SJSA1 (cell line): ENCODE results near the gene ZNF764. TPM values are rescaled to one million over a fixed set of nuclear protein-coding genes. Genes with fewer than 3 reads are reported as not detected.
"Not testable (repeated sequence)": the region's sequence is repeated elsewhere in the genome, so short reads cannot be mapped to it uniquely, and the experiment has no call there.

ENCODE experiments used
- DNase-seq, 2 experiments: peaks; one replicate each; pipeline ENCODE4 v3.0.0-alpha.2; 2015 to 2020; ENCODE audit warnings: low spot score in 2 of 2, low read depth in 1 of 2
- H3K27ac ChIP-seq: fragments of 250-450 bp; sonication (Bioruptor Pico); 2 replicates; pipeline ENCODE4 v1.5.1; 2020; ENCODE audit warnings: mild to moderate bottlenecking, moderate library complexity
- H3K27me3 ChIP-seq: fragments of 250-450 bp; sonication (Bioruptor Pico); replicated peaks from 2 replicates; pipeline ENCODE4 v1.5.1; 2020; ENCODE audit warnings: mild to moderate bottlenecking, moderate library complexity
- H3K36me3 ChIP-seq: fragments of 250-450 bp; sonication (Bioruptor Pico); 2 replicates; pipeline ENCODE4 v1.5.1; 2020; ENCODE audit warnings: mild to moderate bottlenecking
- H3K4me1 ChIP-seq: fragments of 250-450 bp; sonication (Bioruptor Pico); replicated peaks from 2 replicates; pipeline ENCODE4 v1.6.1; 2021; ENCODE audit warnings: mild to moderate bottlenecking
- H3K4me3 ChIP-seq: fragments of 250-450 bp; sonication (Bioruptor Pico); 2 replicates; pipeline ENCODE4 v1.5.1; 2020; ENCODE audit warnings: mild to moderate bottlenecking
- H3K9me3 ChIP-seq: fragments of 250-450 bp; sonication (Bioruptor Pico); replicated peaks from 2 replicates; pipeline ENCODE4 v1.5.1; 2020; ENCODE audit warnings: mild to moderate bottlenecking
- total RNA-seq: library from RNA; depleted of rRNA; stranded (reverse); fragments of >200 nt; shearing (Covaris generic); gene quantifications from 2 replicates; pipeline ENCODE4 v1.2.3, GENCODE V29; 2014

ZNF764 gene
- total RNA-seq, 1 experiment from 2014 or later = 8.1 TPM

- no peak for DNase-seq
- Histone ChIP-seq H3K27me3 (no peaks in the 10 kb centered on the region), H3K9me3 (peaks cover 4% of the 10 kb centered on the region; the same call in 1 of the 2 replicates), H3K4me3 (no peak overlapping the region), H3K36me3 (peaks cover 20% of the 10 kb centered on the region), H3K27ac (no peak overlapping the region), H3K4me1 (peaks cover 12% of the 10 kb centered on the region)
Observed at GRCh38 chr16:30523768-30524574, 34.2 kb downstream of the ZNF764 start.

GRCh38 chr16:30522702-30523463 lies 35.3 kb downstream of the ZNF764 start:
- H3K4me1 ChIP-seq = peaks cover 12% of the 10 kb centered on the region
- not testable (repeated sequence) for DNase-seq, H3K27me3 ChIP-seq, H3K27ac ChIP-seq, H3K4me3 ChIP-seq, H3K9me3 ChIP-seq
- peaks cover 20% of the 10 kb centered on the region for H3K36me3 ChIP-seq

GRCh38 chr16:30521873-30522641 lies 36.1 kb downstream of the ZNF764 start:
- Histone ChIP-seq H3K4me3 (no peak overlapping the region), H3K9me3 (peaks cover 4% of the 10 kb centered on the region; the same call in 1 of the 2 replicates), H3K4me1 (peaks cover 7% of the 10 kb centered on the region), H3K27ac (no peak overlapping the region), H3K27me3 (no peaks in the 10 kb centered on the region), H3K36me3 (peaks cover 20% of the 10 kb centered on the region)
- DNase-seq = no peak

GRCh38 chr16:30521476-30521872 lies 36.7 kb downstream of the ZNF764 start:
- Histone ChIP-seq H3K27me3 (no peaks in the 10 kb centered on the region), H3K4me1 (peaks cover 7% of the 10 kb centered on the region), H3K4me3 (no peak overlapping the region), H3K9me3 (no peaks in the 10 kb centered on the region), H3K36me3 (peaks cover 20% of the 10 kb centered on the region), H3K27ac (no peak overlapping the region)
- DNase-seq = no peak

- no peaks in the 10 kb centered on the region for H3K4me1 ChIP-seq
- peaks cover 1% of the 10 kb centered on the region for H3K36me3 ChIP-seq
- no peak overlapping the region for H3K4me3 ChIP-seq
- no peaks in the 10 kb centered on the region for H3K9me3 ChIP-seq
- H3K27me3 ChIP-seq = no peaks in the 10 kb centered on the region
- H3K27ac ChIP-seq = no peak overlapping the region
- no peak for DNase-seq
Observed at GRCh38 chr16:30519120-30520049, 38.8 kb downstream of the ZNF764 start.

GRCh38 chr16:30518552-30518951 lies 39.6 kb downstream of the ZNF764 start:
- no peak overlapping the region for H3K27ac ChIP-seq
- H3K4me1 ChIP-seq = no peaks in the 10 kb centered on the region
- H3K36me3 ChIP-seq = no peaks in the 10 kb centered on the region
- H3K4me3 ChIP-seq = no peak overlapping the region
- no peak for DNase-seq
- no peaks in the 10 kb centered on the region for H3K27me3 ChIP-seq
- H3K9me3 ChIP-seq = no peaks in the 10 kb centered on the region

GRCh38 chr16:30515275-30515674 lies 42.9 kb downstream of the ZNF764 start:
- H3K36me3 ChIP-seq = no peaks in the 10 kb centered on the region
- H3K9me3 ChIP-seq = no peaks in the 10 kb centered on the region
- no peaks in the 10 kb centered on the region for H3K27me3 ChIP-seq
- no peak overlapping the region for H3K27ac ChIP-seq
- H3K4me3 ChIP-seq = no peak overlapping the region
- H3K4me1 ChIP-seq = no peaks in the 10 kb centered on the region
- DNase-seq = no peak

GRCh38 chr16:30511509-30511908 lies 46.7 kb downstream of the ZNF764 start:
- no peak overlapping the region for H3K27ac ChIP-seq
- H3K4me1 ChIP-seq = no peaks in the 10 kb centered on the region
- H3K4me3 ChIP-seq = no peak overlapping the region
- no peaks in the 10 kb centered on the region for H3K27me3 ChIP-seq
- no peak for DNase-seq
- H3K9me3 ChIP-seq = no peaks in the 10 kb centered on the region
- H3K36me3 ChIP-seq = no peaks in the 10 kb centered on the region

- H3K4me1 ChIP-seq = no peaks in the 10 kb centered on the region
- no peaks in the 10 kb centered on the region for H3K36me3 ChIP-seq
- H3K4me3 ChIP-seq = no peak overlapping the region
- H3K27ac ChIP-seq = no peak overlapping the region
- no peaks in the 10 kb centered on the region for H3K27me3 ChIP-seq
- no peaks in the 10 kb centered on the region for H3K9me3 ChIP-seq
- no peak for DNase-seq
Observed at GRCh38 chr16:30510376-30510938, 47.7 kb downstream of the ZNF764 start.

GRCh38 chr16:30509081-30509765 lies 49.0 kb downstream of the ZNF764 start:
- Histone ChIP-seq H3K9me3 (no peaks in the 10 kb centered on the region), H3K27ac (no peak overlapping the region), H3K27me3 (no peaks in the 10 kb centered on the region), H3K36me3 (no peaks in the 10 kb centered on the region), H3K4me1 (no peaks in the 10 kb centered on the region), H3K4me3 (no peak overlapping the region)
- DNase-seq = no peak
